HG02763 (cell line): Measurements from ENCODE around the gene RMI2.
"Not testable (repeated sequence)": the region's sequence is repeated elsewhere in the genome, so short reads cannot be mapped to it uniquely, and the experiment has no call there.

ENCODE experiments used
- ATAC-seq: cut with Tn5 transposase; IDR thresholded peaks from one replicate; pipeline ENCODE4 v1.9.1; 2021; ENCODE audit warnings: mild to moderate bottlenecking, moderate library complexity; ENCODE audit not compliant: unreplicated experiment

RMI2 gene

GRCh38 chr16:11345040-11345862 is at the start of gene RMI2:
RMI2 (plus strand) TSS chr16:11345459; CDS start chr16:11345472, 13 bp downstream.
- peak; percentile 100 for ATAC-seq

DNA sequence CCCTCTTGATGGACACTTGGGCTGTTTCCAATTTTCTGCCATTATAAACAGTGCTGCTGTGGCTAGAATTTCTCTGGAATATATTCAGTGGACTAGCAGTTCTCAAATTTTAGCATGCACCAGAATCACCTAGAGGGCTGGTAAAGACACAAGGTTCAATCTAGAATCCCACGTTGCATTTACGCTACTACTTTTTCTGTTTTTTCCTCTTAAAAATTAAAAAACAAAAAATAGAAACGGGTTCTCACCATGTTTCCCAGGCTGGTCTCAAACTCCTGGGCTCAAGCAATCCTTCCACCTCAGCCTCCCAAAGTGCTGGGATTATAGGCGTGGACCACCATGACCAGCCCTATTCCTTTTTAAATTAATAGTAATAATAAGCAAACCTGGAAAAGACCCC is 49.6 kb upstream of the RMI2 start:
- ATAC-seq: no peak

DNA sequence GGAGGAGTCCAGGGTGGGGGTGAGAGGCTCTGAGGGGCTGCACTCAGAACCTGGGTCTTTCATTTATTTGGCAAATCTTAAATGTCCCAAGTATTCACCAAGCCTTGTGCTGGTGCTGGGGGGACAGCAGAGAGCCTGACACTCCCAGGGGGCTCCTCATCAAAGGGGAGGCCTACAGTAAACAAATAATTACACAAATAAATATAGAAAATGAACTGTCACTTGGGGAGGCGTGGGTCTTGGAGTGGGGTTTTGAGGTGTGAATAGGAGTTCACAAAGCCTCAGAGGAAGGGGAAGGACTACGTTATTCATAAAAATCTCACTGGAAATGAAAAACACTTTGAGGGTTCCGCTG is 48.9 kb upstream of the RMI2 start:
- ATAC-seq: no peak

- ATAC-seq: peak; percentile 26
Observed at GRCh38 chr16:11296706-11297491, 48.4 kb upstream of the RMI2 start.

DNA sequence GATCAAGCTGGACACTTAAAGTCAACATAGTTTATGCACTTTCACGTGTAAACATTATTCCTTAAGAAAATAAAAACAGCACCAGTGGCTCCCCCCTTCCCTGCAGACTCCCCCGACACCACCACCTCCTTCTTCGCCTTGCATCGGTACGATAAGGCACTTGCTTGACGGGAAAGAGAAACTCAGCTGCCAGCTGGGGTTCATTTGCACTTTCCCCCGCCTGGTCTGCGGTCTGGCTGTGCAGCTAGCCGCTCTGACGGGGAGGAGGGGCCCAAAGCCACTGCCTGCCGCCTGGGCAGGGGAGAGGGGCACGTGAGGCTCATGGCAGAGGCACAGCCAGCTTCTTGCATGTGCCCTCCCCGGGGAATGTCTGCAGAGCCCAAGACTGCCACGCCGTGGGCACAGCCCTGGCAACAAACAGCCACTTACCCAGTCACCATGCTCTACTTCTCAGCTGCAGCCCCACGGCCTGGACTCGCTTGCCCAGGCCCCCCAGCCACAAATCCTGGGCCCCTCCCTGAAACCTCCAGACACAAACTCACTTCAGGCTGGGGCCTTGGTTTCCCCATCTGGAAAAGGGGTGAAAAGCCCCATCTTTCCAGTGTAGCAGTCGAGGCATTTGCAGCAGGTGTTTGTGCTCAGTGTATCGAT is 47.6 kb upstream of the RMI2 start:
- ATAC-seq: peak; percentile 70

- ATAC-seq: no peak
Observed at GRCh38 chr16:11298143-11298900, 46.9 kb upstream of the RMI2 start.

DNA sequence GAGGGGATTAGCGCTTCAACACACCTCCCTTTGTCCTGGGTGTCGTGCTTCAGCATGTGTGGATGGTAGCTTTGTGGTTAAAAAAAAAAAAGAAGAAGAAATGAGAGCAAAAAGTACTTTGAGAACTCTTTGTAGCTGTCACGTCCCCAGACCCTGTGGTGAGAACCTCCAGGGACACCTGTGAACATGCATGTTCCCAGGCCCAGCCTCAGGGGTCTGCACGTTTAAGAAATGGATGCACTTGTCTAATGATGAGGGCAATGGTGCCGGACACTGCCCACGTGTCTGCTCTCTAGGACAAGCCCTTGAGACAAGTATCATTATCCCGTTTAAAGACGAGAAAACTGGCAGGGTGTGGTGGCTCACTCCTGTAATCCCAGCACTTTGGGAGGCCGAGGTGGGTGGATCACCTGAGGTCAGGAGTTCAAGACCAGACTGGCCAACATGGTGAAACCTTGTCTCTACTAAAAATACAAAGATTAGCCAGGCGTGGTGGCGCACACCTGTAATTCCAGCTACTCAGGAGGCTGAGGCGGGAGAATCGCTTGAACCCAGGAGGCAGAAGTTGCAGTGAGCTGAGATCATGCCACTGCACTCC is 46.2 kb upstream of the RMI2 start:
- not testable (repeated sequence) for ATAC-seq

GRCh38 chr16:11299865-11300559 is 45.2 kb upstream of the RMI2 start:
- ATAC-seq: no peak

GRCh38 chr16:11300560-11300892 is 44.7 kb upstream of the RMI2 start:
- ATAC-seq: no peak

DNA sequence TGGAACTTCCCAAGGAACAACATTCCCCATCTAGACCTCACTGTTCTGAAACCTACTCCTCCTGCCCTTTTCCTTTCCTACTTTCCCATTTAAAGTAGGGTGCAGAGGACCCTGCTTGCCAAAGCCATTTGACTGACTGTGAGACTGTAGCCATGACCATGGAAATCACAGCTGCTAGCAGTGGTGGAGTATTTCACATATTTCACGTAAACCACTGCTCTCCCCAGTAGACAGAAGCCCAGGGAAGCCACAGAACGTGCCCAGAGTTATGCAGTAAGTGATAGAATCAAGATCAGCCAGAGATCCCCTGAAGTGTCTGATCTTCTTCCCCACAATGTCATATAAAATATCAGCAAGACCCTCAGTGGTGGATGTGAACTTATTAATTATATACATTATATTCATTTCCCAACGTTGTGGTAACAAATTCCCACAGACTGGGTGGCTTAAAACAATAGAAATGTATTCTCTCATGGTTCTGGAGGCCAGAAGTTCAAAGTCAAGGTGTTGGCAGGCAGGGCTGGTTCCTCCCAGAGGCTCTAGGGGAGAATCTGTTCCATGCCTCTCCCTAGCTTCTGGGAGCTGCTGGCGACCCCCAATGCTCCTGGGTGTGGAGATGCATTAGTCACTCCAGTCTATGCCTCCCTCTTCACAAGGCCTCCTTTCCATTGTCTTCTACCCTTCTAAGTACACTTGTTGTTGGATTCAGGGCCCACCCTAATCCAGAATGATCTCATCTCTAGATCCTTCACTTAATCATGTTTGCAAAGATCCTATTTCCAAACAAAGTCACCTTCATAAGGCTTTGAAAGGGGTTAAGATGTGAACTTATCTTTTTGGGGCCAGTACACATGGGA is 43.4 kb upstream of the RMI2 start:
- no peak for ATAC-seq

DNA sequence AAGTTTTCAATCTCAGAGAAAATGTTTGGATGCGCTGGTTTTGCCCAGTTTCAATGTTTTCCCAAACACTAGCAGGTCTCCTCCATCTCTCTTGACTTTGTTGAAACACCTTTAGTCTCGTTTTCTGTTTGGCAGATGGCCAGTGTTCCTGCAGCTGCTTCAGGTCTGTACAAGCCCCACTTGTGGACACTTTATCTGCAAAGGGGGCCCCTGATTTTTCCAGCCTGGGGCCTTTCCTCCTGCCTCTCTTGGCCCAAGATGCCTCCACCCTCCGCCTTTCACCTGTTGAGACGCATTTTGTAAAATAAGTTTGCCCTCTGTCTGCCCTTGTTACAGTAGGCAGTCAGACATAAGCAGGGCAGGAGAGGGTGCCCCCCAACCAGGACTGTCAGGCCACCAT is 42.3 kb upstream of the RMI2 start:
- ATAC-seq: no peak

GRCh38 chr16:11303405-11304138 is 41.7 kb upstream of the RMI2 start:
- ATAC-seq: no peak

- ATAC-seq: no peak
Observed at GRCh38 chr16:11306381-11306780, 38.9 kb upstream of the RMI2 start.

- no peak for ATAC-seq
Observed at GRCh38 chr16:11306997-11307638, 38.1 kb upstream of the RMI2 start.

GRCh38 chr16:11307639-11308492 is 37.4 kb upstream of the RMI2 start:
- no peak for ATAC-seq

DNA sequence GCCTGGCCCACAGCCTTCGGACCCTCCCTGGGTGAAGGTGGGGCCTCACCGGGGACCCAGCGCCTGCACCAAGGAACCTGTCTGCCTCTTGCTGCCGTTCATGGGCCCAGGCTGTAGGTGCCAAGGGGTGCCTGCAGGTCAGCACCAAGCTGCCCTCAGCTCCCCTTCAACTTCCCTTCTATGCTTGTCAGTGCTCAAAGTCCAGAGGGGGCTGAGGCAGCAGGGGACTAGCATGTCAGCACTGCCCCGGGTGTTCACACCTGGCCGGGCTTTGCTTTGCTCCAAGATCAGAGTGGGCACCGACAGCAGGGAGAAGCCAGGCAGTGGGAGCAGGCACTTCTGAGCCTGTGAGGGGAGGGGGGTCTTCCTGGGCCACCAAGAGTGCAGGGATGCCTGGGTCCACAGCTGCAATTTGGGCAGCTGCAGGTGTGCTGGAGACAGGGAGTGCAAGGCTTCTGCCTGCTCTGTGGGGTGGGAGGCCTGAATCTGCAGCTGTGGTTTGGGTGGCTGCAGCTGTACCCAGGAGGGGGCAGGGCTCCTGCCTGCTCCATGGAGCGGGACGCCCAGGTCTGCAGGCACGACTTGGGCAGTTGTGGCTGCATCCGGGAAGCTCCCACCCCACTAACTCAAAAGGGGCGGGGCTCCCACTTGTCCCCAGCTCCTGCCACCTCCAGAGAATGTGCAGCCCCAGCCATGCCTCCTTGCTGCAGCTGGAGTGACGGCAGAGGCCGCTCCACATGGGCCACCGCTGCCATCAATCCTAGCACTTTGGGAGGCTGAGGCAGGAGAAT is 36.6 kb upstream of the RMI2 start:
- ATAC-seq: no peak
